ENCODE results near the gene CES3. TPM values are rescaled to one million over a fixed set of nuclear protein-coding genes. Genes with fewer than 3 reads are reported as not detected.

The CES3 gene
- total RNA-seq, 1 donor from 2014 or later: 0.12 TPM

DNA sequence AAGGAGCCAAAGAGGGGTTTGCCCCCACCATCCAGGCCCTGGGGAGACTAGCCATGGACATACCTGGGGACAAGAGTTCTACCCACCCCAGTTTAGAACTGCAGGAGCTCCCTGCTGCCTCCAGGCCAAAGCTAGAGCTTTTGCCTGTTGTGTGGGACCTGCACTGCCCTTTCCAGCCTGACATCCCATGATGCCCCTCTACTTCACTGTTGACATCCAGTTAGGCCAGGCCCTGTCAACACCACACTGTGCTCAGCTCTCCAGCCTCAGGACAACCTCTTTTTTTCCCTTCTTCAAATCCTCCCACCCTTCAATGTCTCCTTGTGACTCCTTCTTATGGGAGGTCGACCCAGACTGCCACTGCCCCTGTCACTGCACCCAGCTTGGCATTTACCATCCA is 48.1 kb downstream of the CES3 start:
- Mint-ChIP-seq H3K4me1 (ENCODE audit: low read depth) (peaks cover 7% of the 10 kb centered on the region), H3K36me3 (ENCODE audit: low read depth) (no peaks in the 10 kb centered on the region), H3K27me3 (ENCODE audit: low read depth) (no peaks in the 10 kb centered on the region), H3K9me3 (ENCODE audit: low read depth) (no peaks in the 10 kb centered on the region), H3K4me3 (ENCODE audit: unreplicated experiment) (no peak overlapping the region), H3K27ac (ENCODE audit: unreplicated experiment) (no peak overlapping the region)
- DNase-seq (ENCODE audit: low spot score): no peak
- TF ChIP-seq, protein P1, sequence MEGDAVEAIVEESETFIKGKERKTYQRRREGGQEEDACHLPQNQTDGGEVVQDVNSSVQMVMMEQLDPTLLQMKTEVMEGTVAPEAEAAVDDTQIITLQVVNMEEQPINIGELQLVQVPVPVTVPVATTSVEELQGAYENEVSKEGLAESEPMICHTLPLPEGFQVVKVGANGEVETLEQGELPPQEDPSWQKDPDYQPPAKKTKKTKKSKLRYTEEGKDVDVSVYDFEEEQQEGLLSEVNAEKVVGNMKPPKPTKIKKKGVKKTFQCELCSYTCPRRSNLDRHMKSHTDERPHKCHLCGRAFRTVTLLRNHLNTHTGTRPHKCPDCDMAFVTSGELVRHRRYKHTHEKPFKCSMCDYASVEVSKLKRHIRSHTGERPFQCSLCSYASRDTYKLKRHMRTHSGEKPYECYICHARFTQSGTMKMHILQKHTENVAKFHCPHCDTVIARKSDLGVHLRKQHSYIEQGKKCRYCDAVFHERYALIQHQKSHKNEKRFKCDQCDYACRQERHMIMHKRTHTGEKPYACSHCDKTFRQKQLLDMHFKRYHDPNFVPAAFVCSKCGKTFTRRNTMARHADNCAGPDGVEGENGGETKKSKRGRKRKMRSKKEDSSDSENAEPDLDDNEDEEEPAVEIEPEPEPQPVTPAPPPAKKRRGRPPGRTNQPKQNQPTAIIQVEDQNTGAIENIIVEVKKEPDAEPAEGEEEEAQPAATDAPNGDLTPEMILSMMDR (IDR thresholded peaks at IDR 0.05): no peak

DNA sequence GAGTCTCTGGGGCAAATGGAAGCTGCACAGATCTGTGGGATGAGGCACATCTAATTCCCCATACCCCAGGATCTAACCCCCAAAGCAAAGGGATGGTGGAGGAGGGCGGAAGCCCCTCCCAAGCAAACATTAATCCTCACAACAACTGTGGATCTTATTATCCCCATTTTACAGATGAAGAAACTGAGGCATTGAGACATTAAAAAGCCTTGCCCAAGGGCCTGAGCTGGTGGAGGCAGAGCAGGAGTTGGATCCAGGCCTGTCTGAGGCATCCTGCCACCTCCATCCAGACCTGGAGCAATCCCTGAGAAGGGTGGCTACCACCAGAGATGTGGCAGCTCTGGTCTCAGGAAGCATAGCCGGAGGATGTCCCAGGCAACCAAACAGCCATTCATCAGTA is 50.2 kb downstream of the CES3 start:
- no peaks in the 10 kb centered on the region for H3K9me3 Mint-ChIP-seq (ENCODE audit: low read depth)
- peaks cover 10% of the 10 kb centered on the region for H3K4me1 Mint-ChIP-seq (ENCODE audit: low read depth)
- H3K27ac Mint-ChIP-seq (ENCODE audit: unreplicated experiment): no peak overlapping the region
- no peak for DNase-seq (ENCODE audit: low spot score)
- no peaks in the 10 kb centered on the region for H3K36me3 Mint-ChIP-seq (ENCODE audit: low read depth)
- TF ChIP-seq, protein P1 (IDR thresholded peaks at IDR 0.05): no peak
- H3K4me3 Mint-ChIP-seq (ENCODE audit: unreplicated experiment): no peak overlapping the region
- no peaks in the 10 kb centered on the region for H3K27me3 Mint-ChIP-seq (ENCODE audit: low read depth)

DNA sequence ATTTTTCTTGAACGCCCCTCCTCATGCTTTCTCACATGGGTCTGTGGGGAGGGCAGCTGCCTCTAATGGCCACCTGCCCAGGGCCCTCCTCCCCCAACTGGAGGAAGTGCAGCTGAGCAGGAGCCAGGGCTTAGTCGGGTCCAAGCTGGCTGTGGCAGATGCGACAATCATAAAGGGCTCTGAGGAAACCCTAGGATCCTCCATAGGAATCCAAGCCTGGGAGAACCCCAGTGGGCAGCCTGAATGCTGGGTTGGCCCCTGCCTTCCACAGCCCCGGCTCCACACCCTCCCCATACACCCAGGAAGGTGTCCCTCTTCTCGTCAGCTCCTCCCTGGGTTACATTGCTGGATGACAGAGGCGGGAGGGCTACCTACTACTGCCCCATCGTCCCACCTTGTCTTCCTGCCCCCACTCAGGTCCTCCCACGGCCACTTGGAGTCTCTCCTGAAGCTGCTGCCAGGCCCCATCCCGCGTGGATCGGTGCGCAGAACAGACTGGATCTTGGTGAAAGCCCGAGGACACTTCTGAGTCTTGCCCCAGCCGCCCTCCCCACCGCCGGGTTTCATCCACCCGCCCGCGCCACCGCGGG is 52.3 kb downstream of the CES3 start:
- Mint-ChIP-seq H3K27me3 (ENCODE audit: low read depth) (no peaks in the 10 kb centered on the region), H3K27ac (ENCODE audit: unreplicated experiment) (peak overlapping the region; percentile 51), H3K9me3 (ENCODE audit: low read depth) (no peaks in the 10 kb centered on the region), H3K4me1 (ENCODE audit: low read depth) (peaks cover 10% of the 10 kb centered on the region), H3K36me3 (ENCODE audit: low read depth) (no peaks in the 10 kb centered on the region), H3K4me3 (ENCODE audit: unreplicated experiment) (peak overlapping the region; percentile 38)
- TF ChIP-seq, protein P1 (IDR thresholded peaks at IDR 0.05): no peak
- peak; percentile 75 for DNase-seq (ENCODE audit: low spot score)

DNA sequence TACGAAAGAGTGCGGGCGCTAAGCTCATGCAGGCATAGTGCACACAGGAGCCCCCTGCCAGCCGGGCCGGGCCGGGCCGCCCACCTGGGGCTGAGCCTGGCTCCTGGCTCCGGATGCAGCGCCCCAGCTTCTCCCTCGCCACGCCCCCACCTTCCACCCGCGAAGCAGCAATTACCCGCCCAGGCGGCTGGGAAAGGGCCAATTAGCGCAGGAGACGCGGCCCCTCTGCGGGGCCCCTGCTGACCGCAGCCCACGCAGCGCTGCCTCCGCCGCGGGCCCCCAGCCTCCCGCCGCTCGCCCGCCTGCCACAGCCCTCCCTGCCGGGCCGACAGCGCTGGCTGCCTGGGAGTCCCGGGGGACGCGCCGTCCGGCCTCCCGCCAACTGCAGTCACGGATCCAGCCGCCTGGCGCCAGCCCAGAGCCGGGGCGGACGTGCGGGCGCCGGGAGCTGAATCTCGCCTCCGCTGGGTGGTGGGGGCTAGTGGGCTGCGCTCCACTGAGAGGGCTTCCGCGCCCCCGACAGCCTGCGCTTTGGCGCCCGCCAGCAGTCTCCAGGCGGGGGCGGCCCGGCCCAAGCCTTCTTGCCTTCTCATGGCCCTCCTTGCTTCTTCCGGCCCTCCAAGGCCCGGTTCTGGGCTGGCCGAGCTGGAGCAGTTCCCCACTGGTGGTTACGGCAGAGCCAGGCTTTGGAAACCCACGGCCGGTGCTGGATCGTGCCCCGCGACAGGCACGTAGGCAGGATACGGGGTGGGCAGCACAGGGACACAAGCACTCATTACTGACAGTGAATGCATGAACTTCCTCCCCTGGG is 53.0 kb downstream of the CES3 start:
- DNase-seq (ENCODE audit: low spot score): peak; percentile 92
- peak overlapping the region; percentile 60 for H3K4me3 Mint-ChIP-seq (ENCODE audit: unreplicated experiment)
- TF ChIP-seq, protein P1 (IDR thresholded peaks at IDR 0.05): peak; percentile 62
- H3K4me1 Mint-ChIP-seq (ENCODE audit: low read depth): peaks cover 10% of the 10 kb centered on the region
- H3K36me3 Mint-ChIP-seq (ENCODE audit: low read depth): no peaks in the 10 kb centered on the region
- no peak overlapping the region for H3K27ac Mint-ChIP-seq (ENCODE audit: unreplicated experiment)
- no peaks in the 10 kb centered on the region for H3K27me3 Mint-ChIP-seq (ENCODE audit: low read depth)
- H3K9me3 Mint-ChIP-seq (ENCODE audit: low read depth): no peaks in the 10 kb centered on the region

DNA sequence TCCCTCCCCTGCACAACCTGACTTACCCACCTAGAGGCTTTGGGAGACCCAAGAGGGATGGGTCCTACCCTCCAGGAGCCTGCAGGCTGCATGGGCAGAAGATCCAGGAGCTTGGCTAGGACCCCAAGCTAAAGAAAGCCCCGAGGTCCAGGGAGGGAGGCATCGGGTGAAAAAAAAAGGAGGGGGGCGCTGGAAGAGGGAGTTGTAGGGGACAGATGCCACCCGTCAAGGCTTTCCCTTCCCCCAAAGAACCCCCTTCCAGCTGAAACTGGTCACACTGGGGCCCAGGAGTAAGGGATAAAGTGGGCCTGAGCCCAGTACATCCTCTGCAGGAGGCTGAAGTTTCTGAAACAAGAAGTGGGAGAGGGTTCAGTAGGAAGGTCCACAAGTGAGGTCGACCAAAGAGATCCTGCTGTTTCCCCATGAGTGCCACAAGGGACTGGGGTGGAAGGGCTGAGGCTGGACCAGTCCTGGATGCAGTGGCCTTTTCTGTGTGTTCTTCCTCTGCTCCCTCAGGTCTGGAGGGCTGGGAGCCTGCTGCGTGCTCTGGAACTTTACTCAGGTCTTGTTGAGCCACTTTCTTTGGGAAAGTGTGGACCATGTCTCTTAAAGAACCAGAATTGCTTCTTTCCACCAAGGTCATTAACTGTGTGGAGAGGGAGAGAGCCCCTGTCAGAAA is 53.7 kb downstream of the CES3 start:
- no peaks in the 10 kb centered on the region for H3K9me3 Mint-ChIP-seq (ENCODE audit: low read depth)
- no peak overlapping the region for H3K27ac Mint-ChIP-seq (ENCODE audit: unreplicated experiment)
- DNase-seq (ENCODE audit: low spot score): peak; percentile 47
- TF ChIP-seq, protein P1 (IDR thresholded peaks at IDR 0.05): no peak
- peaks cover 10% of the 10 kb centered on the region for H3K4me1 Mint-ChIP-seq (ENCODE audit: low read depth)
- H3K27me3 Mint-ChIP-seq (ENCODE audit: low read depth): no peaks in the 10 kb centered on the region
- H3K4me3 Mint-ChIP-seq (ENCODE audit: unreplicated experiment): peak overlapping the region; percentile 60
- no peaks in the 10 kb centered on the region for H3K36me3 Mint-ChIP-seq (ENCODE audit: low read depth)
